Calu3 (cell line): ENCODE results near the gene PSMG4. TPM values are rescaled to one million over a fixed set of nuclear protein-coding genes. Genes with fewer than 3 reads are reported as not detected.

ENCODE experiments used
- BruUV-seq: library from RNA; stranded (reverse); fragments of 400-500 nt; replicated peaks from 2 replicates; lab custom pipeline; 2021; lab: Mats Ljungman, UMichigan
- CTCF ChIA-PET: fragments of 300-600 bp; sonication (Branson Sonifier 250); formaldehyde crosslinking; loops from one replicate; lab custom pipeline; 2022; ENCODE audit warnings: antibody characterized with exemption; lab: Charles Lee
- DNase-seq: peaks from one replicate; pipeline ENCODE4 v3.0.0; 2022
- H3K27ac Mint-ChIP-seq: one replicate; pipeline ENCODE4 v1.8.0; 2022; ENCODE audit warnings: mixed read lengths; ENCODE audit not compliant: unreplicated experiment
- H3K27me3 Mint-ChIP-seq: one replicate; pipeline ENCODE4 v1.8.0; 2022; ENCODE audit warnings: mixed read lengths; ENCODE audit not compliant: unreplicated experiment
- H3K36me3 Mint-ChIP-seq: one replicate; pipeline ENCODE4 v1.8.0; 2022; ENCODE audit warnings: mild to moderate bottlenecking, moderate library complexity, mixed read lengths; ENCODE audit not compliant: insufficient read depth, unreplicated experiment
- H3K4me1 Mint-ChIP-seq: one replicate; pipeline ENCODE4 v1.8.0; 2022; ENCODE audit warnings: mild to moderate bottlenecking, low read depth, mixed read lengths; ENCODE audit not compliant: unreplicated experiment
- H3K4me3 Mint-ChIP-seq: one replicate; pipeline ENCODE4 v1.8.0; 2022; ENCODE audit warnings: mild to moderate bottlenecking, low read depth, moderate library complexity, mixed read lengths; ENCODE audit not compliant: unreplicated experiment
- H3K9me3 Mint-ChIP-seq: one replicate; pipeline ENCODE4 v1.8.0; 2022; ENCODE audit warnings: low read depth, mixed read lengths; ENCODE audit not compliant: unreplicated experiment
- CTCF ChIP-seq: fragments of 200-600 bp; IDR thresholded peaks from one replicate; pipeline ENCODE4 v1.8.0; 2022; ENCODE audit warnings: antibody characterized with exemption; ENCODE audit not compliant: unreplicated experiment
- intact Hi-C: fragments of 100-400 bp; cut with micrococcal nuclease; formaldehyde crosslinking; loops from one replicate; pipeline ENCODE4 v1.10.0; 2022; ENCODE audit not compliant: unreplicated experiment
- total RNA-seq: library from RNA; stranded (reverse); gene quantifications from 2 replicates; pipeline ENCODE4 v1.2.3, GENCODE V29; 2022

The PSMG4 gene
- total RNA-seq, 1 experiment from 2014 or later, result 17.6 TPM

- Mint-ChIP-seq H3K9me3 (no peaks in the 10 kb centered on the region), H3K4me1 (peaks cover 11% of the 10 kb centered on the region), H3K27me3 (peaks cover 93% of the 10 kb centered on the region), H3K36me3 (peaks cover 16% of the 10 kb centered on the region), H3K27ac (no peak overlapping the region), H3K4me3 (peak overlapping the region; percentile 73)
- no peak for DNase-seq
- intact Hi-C loops, result no loop called here
- CTCF ChIA-PET, result interaction anchor here (2.2 kb wide), 1 partner anchor 21 kb away, joined by 8 read pairs; no protein-coding TSS in a partner anchor
- no peak for TF ChIP-seq CTCF
- no TSS peak for BruUV-seq
Measured at GRCh38 chr6:3230900-3231246, 27.9 kb upstream of the PSMG4 start.

GRCh38 chr6:3231247-3232016, 27.3 kb upstream of the PSMG4 start:
- H3K4me3 Mint-ChIP-seq, result peak overlapping the region; percentile 73
- no peak for TF ChIP-seq CTCF
- intact Hi-C loops, result no loop called here
- no peaks in the 10 kb centered on the region for H3K9me3 Mint-ChIP-seq
- H3K4me1 Mint-ChIP-seq, result peaks cover 11% of the 10 kb centered on the region
- no peak overlapping the region for H3K27ac Mint-ChIP-seq
- CTCF ChIA-PET, result interaction anchor here (2.2 kb wide), 1 partner anchor 20 kb away, joined by 8 read pairs; no protein-coding TSS in a partner anchor
- peak; percentile 81 for DNase-seq
- H3K36me3 Mint-ChIP-seq, result peaks cover 16% of the 10 kb centered on the region
- H3K27me3 Mint-ChIP-seq, result peaks cover 93% of the 10 kb centered on the region
- BruUV-seq, result no TSS peak

- no TSS peak for BruUV-seq
- Mint-ChIP-seq H3K9me3 (no peaks in the 10 kb centered on the region), H3K27ac (no peak overlapping the region), H3K36me3 (peaks cover 10% of the 10 kb centered on the region), H3K27me3 (peaks cover 93% of the 10 kb centered on the region), H3K4me1 (peaks cover 11% of the 10 kb centered on the region), H3K4me3 (peak overlapping the region; percentile 73)
- no peak for TF ChIP-seq CTCF
- intact Hi-C loops, result no loop called here
- DNase-seq, result no peak
- CTCF ChIA-PET, result no interaction called here
Measured at GRCh38 chr6:3232017-3232945, 26.5 kb upstream of the PSMG4 start.

GRCh38 chr6:3233321-3233720, 25.4 kb upstream of the PSMG4 start:
- DNase-seq, result no peak
- TF ChIP-seq CTCF, result no peak
- CTCF ChIA-PET, result no interaction called here
- intact Hi-C loops, result no loop called here
- peaks cover 93% of the 10 kb centered on the region for H3K27me3 Mint-ChIP-seq
- peaks cover 11% of the 10 kb centered on the region for H3K4me1 Mint-ChIP-seq
- peaks cover 10% of the 10 kb centered on the region for H3K36me3 Mint-ChIP-seq
- no peaks in the 10 kb centered on the region for H3K9me3 Mint-ChIP-seq
- BruUV-seq, result no TSS peak
- no peak overlapping the region for H3K4me3 Mint-ChIP-seq
- no peak overlapping the region for H3K27ac Mint-ChIP-seq
